HEK293T (cell line): ENCODE measurements around the gene DNAAF5.

Source experiments
- ARNT ChIP-seq: fragments of 450-650 bp; IDR thresholded peaks from 2 replicates; pipeline ENCODE4 v1.6.1; 2017; ENCODE audit warnings: mild to moderate bottlenecking
- FOXM1 ChIP-seq: fragments of 450-650 bp; IDR thresholded peaks from 2 replicates; pipeline ENCODE4 v1.6.1; 2017; ENCODE audit warnings: mild to moderate bottlenecking, borderline replicate concordance
- SP1 ChIP-seq: fragments of 450-650 bp; IDR thresholded peaks from 2 replicates; pipeline ENCODE4 v1.6.1; 2017

- TF ChIP-seq ARNT, result no peak
- TF ChIP-seq FOXM1, result no peak
- no peak for TF ChIP-seq SP1
Measured at GRCh38 chr7:770741-771166, 44.3 kb downstream of the DNAAF5 start.
